Measurements from ENCODE around the gene FKBP9.
A peak's percentile ranks its signal among the peaks of the same experiment; 100 is the strongest.
"Not testable (repeated sequence)": the region's sequence is repeated elsewhere in the genome, so short reads cannot be mapped to it uniquely, and the experiment has no call there.

Gene FKBP9

DNA sequence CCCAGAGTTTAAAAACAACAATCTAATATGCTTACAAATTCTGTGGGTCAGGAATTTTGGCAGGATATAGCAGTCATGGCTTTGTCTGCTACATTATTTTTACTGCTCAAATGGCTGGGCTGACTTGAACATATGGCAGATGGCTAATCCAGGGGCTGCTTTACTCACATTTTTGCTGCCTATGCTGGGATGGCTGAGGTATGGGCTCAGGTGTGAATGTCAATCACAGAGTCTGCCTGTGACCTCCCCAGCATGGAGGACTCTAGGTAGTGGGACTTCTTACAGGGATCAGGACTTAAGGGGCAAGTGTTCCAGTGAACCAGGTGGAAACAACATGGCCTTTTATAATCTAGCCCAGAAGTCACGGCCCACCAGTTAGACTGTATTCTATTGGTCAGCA is 4.4 kb upstream of the FKBP9 start:
- Histone ChIP-seq H3K4me1 (ENCODE audit: insufficient read depth, poor library complexity, severe bottlenecking) (no peaks in the 10 kb centered on the region), H3K4me3 (ENCODE audit: severe bottlenecking) (no peak overlapping the region), H3K27me3 (ENCODE audit: insufficient read depth, poor library complexity, severe bottlenecking) (no peaks in the 10 kb centered on the region), H3K9me3 (ENCODE audit: severe bottlenecking) (no peaks in the 10 kb centered on the region), H3K27ac (ENCODE audit: poor library complexity, severe bottlenecking) (no peak overlapping the region), H3K36me3 (ENCODE audit: low read depth) (no peaks in the 10 kb centered on the region)
- TF ChIP-seq, protein P1, sequence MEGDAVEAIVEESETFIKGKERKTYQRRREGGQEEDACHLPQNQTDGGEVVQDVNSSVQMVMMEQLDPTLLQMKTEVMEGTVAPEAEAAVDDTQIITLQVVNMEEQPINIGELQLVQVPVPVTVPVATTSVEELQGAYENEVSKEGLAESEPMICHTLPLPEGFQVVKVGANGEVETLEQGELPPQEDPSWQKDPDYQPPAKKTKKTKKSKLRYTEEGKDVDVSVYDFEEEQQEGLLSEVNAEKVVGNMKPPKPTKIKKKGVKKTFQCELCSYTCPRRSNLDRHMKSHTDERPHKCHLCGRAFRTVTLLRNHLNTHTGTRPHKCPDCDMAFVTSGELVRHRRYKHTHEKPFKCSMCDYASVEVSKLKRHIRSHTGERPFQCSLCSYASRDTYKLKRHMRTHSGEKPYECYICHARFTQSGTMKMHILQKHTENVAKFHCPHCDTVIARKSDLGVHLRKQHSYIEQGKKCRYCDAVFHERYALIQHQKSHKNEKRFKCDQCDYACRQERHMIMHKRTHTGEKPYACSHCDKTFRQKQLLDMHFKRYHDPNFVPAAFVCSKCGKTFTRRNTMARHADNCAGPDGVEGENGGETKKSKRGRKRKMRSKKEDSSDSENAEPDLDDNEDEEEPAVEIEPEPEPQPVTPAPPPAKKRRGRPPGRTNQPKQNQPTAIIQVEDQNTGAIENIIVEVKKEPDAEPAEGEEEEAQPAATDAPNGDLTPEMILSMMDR (IDR thresholded peaks at IDR 0.05; ENCODE audit: poor library complexity, severe bottlenecking), result no peak
- DNase-seq (ENCODE audit: low spot score) (no peak), ATAC-seq (ENCODE audit: low read depth) (no peak)

DNA sequence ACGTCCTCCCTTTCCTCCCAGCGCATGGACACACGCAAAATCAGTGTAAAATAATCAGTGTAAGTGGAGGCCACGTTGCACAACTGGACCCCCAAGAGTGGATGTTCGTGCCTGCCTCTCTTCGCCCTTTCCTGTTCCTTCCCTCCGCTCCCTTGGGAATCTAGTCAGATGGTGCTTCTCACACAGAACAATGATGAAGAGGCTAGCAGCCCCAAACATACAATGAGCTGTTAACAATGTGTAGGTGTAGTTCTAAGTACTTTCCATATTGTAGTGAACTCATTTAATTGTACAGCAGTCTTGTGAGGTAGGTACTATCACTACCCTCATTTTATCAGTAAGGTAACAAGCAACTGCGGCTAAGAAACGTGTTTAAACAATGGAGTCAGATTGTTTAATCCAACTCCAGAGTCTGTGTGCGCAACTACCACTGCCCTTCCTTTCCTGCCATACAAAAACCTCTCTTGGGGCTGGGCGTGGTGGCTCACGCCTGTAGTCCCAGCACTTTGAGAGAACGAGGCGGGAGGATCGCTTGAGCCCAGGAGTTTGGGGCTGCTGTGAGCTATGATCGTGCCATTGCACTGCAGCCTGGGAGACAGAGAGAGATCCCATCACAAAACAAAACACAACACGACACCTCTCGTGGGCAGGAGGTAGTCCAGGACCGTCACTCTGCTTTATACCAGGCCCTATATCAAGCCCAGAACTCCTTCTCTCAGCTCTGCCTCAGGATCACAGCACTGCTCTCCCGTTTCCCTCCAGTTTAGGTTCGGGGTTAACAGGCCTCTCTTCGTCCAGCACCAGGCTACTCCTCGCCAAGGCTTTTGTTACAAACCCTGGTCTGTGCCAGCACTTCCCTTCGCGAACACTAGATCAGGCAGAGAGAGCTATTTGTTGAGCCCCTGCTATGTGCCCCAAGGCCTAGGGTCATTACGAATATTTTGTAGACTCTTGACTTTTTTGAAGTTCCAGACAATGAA is 1.1 kb downstream of the FKBP9 start:
- H3K9me3 ChIP-seq (ENCODE audit: severe bottlenecking), result no peaks in the 10 kb centered on the region
- no peaks in the 10 kb centered on the region for H3K36me3 ChIP-seq (ENCODE audit: low read depth)
- H3K27me3 ChIP-seq (ENCODE audit: insufficient read depth, poor library complexity, severe bottlenecking), result no peaks in the 10 kb centered on the region
- no peaks in the 10 kb centered on the region for H3K4me1 ChIP-seq (ENCODE audit: insufficient read depth, poor library complexity, severe bottlenecking)
- peak; percentile 22 for ATAC-seq (ENCODE audit: low read depth)
- H3K27ac ChIP-seq (ENCODE audit: poor library complexity, severe bottlenecking), result peak overlapping the region; percentile 77
- no peak for DNase-seq (ENCODE audit: low spot score)
- peak overlapping the region; percentile 68 for H3K4me3 ChIP-seq (ENCODE audit: severe bottlenecking)
- TF ChIP-seq, protein P1 (IDR thresholded peaks at IDR 0.05; ENCODE audit: poor library complexity, severe bottlenecking), result no peak

DNA sequence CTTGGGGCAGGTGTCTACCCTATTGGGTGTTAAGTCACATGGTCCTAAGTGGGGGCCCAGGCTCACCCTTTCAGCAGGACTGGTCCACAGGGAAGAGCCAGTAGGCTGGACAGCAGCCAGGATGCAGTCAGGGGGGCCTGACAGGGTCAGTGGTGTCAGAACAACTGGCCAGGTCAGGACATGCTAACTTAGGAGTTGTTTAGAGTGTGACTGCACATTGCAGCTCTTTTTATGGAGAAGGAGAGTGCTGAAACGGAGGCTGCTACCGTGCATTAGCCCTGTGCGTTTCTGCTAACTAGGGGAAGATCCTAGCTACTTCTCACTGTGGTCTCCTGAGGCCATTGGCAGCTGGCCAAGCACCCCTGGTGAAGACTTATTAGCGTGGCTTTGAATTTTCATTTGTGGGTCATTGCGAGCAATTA is 6.7 kb downstream of the FKBP9 start:
- H3K36me3 ChIP-seq (ENCODE audit: low read depth); H3K27me3 ChIP-seq (ENCODE audit: insufficient read depth, poor library complexity, severe bottlenecking); DNase-seq (ENCODE audit: low spot score); H3K27ac ChIP-seq (ENCODE audit: poor library complexity, severe bottlenecking); H3K9me3 ChIP-seq (ENCODE audit: severe bottlenecking); H3K4me1 ChIP-seq (ENCODE audit: insufficient read depth, poor library complexity, severe bottlenecking); ATAC-seq (ENCODE audit: low read depth); H3K4me3 ChIP-seq (ENCODE audit: severe bottlenecking): not testable (repeated sequence)

DNA sequence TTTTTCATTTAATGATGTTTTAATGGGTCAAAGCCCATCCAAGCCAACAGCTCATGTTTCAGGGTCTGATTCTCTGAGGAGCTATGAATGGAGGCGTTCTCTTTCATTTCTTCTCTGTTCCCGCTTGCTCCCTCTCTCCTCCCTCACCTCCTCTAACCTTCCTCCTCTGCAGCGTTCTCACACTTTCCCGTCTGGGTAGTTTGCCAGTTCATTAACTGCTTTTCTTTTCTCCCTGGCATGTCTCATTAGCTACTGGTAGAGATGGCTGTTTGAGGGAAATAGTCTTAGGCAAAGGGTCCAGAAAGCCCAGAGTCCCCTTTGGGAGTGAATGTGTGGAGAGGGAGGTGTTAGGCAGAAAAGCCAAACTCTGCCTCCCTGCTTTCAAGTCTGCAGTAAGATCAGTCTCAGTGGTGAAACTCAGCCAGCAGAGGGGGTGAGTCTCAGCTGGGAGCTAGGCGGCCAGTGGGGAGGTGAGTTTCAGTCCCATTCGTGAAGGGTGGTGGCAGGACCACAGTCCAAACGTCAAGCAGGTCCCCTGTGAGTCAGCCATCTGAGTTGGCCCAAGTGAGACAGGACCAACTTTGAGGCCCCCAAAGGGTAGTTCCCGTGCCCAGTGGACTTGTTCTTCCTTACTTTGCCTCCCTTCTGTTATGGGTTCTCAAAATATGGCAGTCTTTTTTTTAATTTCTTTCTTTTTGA is 7.4 kb downstream of the FKBP9 start:
- TF ChIP-seq, protein P1 (IDR thresholded peaks at IDR 0.05; ENCODE audit: poor library complexity, severe bottlenecking), result peak; percentile 23
- not testable (repeated sequence) for H3K27me3 ChIP-seq (ENCODE audit: insufficient read depth, poor library complexity, severe bottlenecking); H3K9me3 ChIP-seq (ENCODE audit: severe bottlenecking); H3K4me3 ChIP-seq (ENCODE audit: severe bottlenecking); H3K27ac ChIP-seq (ENCODE audit: poor library complexity, severe bottlenecking); H3K4me1 ChIP-seq (ENCODE audit: insufficient read depth, poor library complexity, severe bottlenecking); H3K36me3 ChIP-seq (ENCODE audit: low read depth); DNase-seq (ENCODE audit: low spot score)
- ATAC-seq (ENCODE audit: low read depth), result peak; percentile 82

DNA sequence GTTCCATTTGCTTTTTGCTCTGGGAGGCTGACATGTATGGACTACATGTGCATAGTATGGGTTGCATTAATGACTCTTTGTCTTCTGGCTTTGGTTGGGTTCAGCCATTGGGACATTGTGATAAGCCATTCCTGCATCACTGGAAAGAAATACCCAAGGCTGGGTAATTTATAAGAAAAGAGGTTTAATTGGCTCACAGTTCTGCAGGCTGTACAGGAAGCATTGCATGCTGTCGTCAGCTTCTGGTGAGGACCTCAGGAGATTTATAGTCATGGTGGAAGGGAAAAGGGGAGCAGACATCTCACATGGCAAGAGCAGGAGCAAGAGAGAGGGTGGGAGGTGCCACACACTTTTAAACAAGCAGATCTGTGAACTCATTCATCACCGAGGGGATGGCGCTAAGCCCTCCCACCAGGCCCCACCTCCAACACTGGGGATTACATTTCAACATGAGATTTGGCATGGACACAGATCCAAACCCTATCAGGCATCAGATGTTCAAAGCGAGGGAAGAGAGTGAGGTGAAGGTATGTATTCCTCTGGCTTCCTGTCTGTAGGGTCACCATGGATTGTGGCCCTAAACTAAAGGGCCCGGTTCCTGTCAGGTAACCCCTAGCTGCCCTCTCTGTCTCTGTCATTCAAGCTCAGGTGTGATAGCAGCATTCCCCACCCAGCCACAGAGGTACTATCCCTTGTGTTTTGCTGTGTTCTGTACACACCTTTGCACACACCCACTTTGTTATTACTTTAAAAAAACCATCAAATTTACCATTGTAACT is 9.4 kb downstream of the FKBP9 start:
- not testable (repeated sequence) for DNase-seq (ENCODE audit: low spot score)

DNA sequence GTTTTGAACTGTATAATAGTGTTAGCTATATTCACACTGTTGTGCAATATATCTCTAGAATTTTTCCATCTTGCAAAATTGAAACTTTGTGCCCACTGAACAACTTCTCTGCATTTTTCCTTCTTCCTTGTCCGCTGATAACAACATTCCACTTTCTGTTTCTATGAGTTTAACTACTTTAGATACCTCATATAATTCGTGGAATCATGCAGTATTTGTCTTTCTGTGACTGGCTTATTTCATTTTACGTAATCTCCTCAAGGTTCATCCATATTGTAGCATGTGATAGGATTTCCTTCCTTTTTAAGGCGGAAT is 10.0 kb downstream of the FKBP9 start:
- H3K36me3 ChIP-seq (ENCODE audit: low read depth); ATAC-seq (ENCODE audit: low read depth); H3K27me3 ChIP-seq (ENCODE audit: insufficient read depth, poor library complexity, severe bottlenecking); H3K27ac ChIP-seq (ENCODE audit: poor library complexity, severe bottlenecking); H3K4me1 ChIP-seq (ENCODE audit: insufficient read depth, poor library complexity, severe bottlenecking); H3K4me3 ChIP-seq (ENCODE audit: severe bottlenecking); DNase-seq (ENCODE audit: low spot score); H3K9me3 ChIP-seq (ENCODE audit: severe bottlenecking): not testable (repeated sequence)

More for the DNA sequence above, 9.4 kb downstream of the FKBP9 start:
- not testable (repeated sequence) for H3K4me1 ChIP-seq (ENCODE audit: insufficient read depth, poor library complexity, severe bottlenecking); ATAC-seq (ENCODE audit: low read depth); H3K4me3 ChIP-seq (ENCODE audit: severe bottlenecking); H3K27me3 ChIP-seq (ENCODE audit: insufficient read depth, poor library complexity, severe bottlenecking); H3K27ac ChIP-seq (ENCODE audit: poor library complexity, severe bottlenecking); H3K9me3 ChIP-seq (ENCODE audit: severe bottlenecking); H3K36me3 ChIP-seq (ENCODE audit: low read depth)

DNA sequence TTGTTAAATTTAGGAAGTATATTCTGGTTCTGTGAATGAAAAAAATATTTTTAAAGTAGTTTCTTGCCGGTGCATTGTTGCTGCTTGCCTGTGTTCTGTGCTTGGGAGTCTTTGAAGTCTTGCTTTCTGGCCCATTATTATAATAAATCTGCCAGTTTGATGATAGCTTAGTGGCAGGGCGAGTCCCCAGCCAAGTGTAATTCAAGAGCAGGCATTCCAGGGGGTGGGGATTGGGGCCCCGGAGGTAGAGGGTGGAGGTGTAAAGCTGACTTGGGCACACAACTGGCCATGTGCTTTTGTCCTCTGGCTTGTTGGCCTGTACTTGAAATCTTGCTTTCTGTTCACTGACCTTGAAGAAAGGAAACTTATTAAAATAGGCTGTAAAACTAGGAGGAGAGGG is 14.7 kb downstream of the FKBP9 start:
- H3K27me3 ChIP-seq (ENCODE audit: insufficient read depth, poor library complexity, severe bottlenecking); DNase-seq (ENCODE audit: low spot score); H3K27ac ChIP-seq (ENCODE audit: poor library complexity, severe bottlenecking); H3K4me1 ChIP-seq (ENCODE audit: insufficient read depth, poor library complexity, severe bottlenecking); H3K36me3 ChIP-seq (ENCODE audit: low read depth); H3K9me3 ChIP-seq (ENCODE audit: severe bottlenecking); H3K4me3 ChIP-seq (ENCODE audit: severe bottlenecking): not testable (repeated sequence)
- peak; percentile 38; the same call in 2 of the 3 replicates for ATAC-seq (ENCODE audit: low read depth)

DNA sequence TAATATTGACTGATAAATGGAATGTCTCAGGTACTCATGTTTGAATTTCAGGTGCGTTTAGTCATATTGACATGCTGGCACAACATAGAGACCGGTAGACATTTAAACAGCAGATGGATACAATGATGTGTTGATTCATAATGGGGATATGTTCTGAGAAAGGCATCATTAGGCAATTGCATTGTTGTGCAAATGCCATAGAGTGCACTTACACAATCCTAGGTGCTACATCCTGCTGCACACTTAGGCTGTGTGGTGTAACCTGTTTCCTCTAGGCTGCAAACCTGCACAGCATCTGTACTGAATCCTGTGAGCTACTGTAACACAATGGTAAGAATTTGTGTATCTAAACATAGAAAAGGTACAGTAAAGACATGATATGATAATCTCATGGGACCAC is 19.9 kb downstream of the FKBP9 start:
- DNase-seq (ENCODE audit: low spot score), result not testable (repeated sequence)
- peak overlapping the region; percentile 65 for H3K27ac ChIP-seq (ENCODE audit: poor library complexity, severe bottlenecking)
- ATAC-seq (ENCODE audit: low read depth), result peak; percentile 89

More for the DNA sequence above, 19.9 kb downstream of the FKBP9 start:
- Histone ChIP-seq H3K36me3 (ENCODE audit: low read depth) (peaks cover 14% of the 10 kb centered on the region), H3K4me1 (ENCODE audit: insufficient read depth, poor library complexity, severe bottlenecking) (peaks cover 25% of the 10 kb centered on the region)
- not testable (repeated sequence) for H3K4me3 ChIP-seq (ENCODE audit: severe bottlenecking); H3K27me3 ChIP-seq (ENCODE audit: insufficient read depth, poor library complexity, severe bottlenecking); H3K9me3 ChIP-seq (ENCODE audit: severe bottlenecking)
